HG02763 (cell line): Measurements from ENCODE around the gene CHTF18.
"Not testable (repeated sequence)": the region's sequence is repeated elsewhere in the genome, so short reads cannot be mapped to it uniquely, and the experiment has no call there.

ENCODE experiments used
- ATAC-seq: cut with Tn5 transposase; IDR thresholded peaks from one replicate; pipeline ENCODE4 v1.9.1; 2021; ENCODE audit warnings: mild to moderate bottlenecking, moderate library complexity; ENCODE audit not compliant: unreplicated experiment

Gene CHTF18

DNA sequence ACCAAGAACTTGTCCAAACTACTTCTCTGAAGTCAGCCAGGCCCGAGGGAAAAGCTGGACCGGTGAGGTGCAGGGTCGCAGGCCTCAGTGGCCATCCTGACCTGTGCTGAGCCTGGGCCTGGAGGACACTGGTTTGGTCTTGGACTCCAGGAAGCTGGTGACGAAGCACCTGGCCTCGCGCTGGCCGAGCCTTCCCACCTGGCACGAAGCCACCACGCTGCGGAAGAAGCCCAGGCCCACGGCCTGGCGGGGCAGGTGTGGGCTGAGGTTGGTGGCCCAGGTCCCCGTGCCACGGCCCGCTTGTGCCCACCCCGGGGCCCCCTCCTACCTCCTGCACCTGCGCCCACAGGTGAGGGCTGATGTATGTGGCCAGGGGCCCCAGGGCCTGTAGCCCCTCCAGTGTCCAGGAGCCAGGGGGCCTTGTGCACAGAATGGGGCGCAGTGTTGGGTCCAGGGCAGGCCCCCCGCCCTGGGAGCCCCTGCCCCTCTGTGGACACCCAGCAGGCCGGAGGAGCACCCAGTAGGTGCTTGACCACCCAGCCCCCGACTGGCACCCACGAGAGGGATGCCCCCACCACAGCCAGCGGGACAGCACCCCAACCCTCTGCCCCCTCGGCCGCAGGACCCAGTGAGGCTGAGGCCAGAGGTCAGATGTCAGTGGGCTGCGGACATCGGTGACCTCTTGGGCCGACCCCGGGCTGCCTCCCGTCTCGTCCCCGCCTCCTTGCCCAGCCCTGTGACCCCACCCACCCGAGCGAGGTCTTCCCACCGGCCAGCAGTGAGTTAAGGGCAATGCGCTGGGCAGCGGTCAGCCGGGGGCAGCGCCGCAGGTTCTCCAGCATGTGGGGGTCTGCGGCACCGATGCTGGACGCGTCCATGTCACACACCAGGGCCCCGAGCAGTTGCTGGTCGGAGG, 14.1 kb upstream of the CHTF18 start:
- no peak for ATAC-seq

GRCh38 chr16:775236-775796, 13.1 kb upstream of the CHTF18 start:
- ATAC-seq: no peak

DNA sequence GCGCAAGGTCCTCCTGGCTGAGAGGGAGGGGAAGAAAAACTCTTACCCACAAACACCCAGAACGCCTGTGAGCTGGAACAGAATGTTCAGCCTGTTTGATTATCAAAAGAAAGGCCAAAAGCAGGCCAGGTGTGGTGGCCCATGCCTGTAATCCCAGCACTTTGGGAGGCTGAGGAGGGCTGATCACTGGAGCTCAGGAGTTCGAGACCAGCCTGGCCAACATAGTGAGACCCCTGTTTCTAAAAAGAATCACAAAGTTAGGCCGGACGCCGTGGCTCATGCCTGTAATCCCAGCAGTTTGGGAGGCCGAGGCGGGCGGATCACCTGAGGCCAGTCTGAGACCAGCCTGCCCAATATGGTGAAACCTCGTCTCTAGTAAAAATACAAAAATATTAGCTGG, 12.1 kb upstream of the CHTF18 start:
- not testable (repeated sequence) for ATAC-seq

DNA sequence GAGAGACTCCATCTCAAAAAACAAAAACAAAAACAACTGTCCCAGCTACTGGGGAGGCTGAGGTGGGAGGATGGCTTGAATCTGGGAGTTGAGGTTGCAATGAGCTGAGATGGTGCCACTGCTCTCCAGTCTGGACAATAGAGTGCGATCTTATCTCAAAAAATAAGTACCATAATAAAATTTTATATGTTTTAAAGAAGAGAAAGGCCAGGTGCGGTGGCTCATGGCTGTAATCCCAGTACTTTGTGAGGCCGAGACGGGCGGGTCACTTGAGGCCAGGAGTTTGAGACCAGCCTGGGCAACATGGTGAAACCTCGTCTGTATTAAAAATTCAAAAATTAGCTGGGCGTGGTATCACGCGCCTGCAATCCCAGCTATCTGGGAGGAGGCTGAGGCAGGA, 11.6 kb upstream of the CHTF18 start:
- ATAC-seq: no peak

DNA sequence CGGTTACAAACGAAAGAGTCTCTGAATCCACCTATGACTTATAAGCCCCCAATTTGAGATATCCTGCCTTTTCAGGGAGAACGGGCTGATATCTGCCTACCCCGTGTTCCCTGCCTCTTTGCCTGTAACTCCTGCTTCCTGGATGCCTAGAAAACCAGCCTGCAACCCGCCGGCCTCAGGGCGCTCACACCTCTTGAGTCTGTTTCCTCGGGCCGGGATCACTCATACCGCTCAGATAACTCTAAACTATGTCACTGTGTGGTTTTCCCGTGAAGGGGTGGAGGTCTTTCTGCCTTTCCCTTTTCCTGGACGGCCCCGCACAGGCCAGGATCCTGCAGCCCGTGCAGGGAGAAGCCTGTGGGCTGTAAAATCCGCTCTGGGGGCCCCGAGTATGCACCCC, 10.6 kb upstream of the CHTF18 start:
- no peak for ATAC-seq

GRCh38 chr16:778447-778846, 10.0 kb upstream of the CHTF18 start:
- no peak for ATAC-seq

GRCh38 chr16:778909-779527, 9.4 kb upstream of the CHTF18 start:
- ATAC-seq: no peak

DNA sequence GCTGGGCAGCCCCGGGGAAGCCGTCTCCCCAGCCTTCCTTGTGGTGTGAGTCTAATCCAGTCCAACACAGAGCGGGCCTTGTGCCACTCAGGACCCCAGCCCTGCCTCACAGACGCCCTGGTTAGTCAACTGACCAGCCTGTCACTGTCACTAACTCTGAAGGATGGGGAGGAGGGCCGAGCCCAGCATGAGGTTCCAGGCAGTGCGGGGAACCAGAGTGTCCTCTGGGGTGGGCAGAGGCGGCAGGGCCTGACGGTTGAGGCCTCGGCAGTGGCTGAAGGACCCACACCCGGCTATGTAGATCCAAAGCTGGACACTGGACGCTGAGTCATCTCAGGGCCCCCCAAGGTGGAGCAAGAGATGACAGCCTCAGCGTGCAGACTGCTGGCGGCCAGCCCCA, 8.9 kb upstream of the CHTF18 start:
- no peak for ATAC-seq

DNA sequence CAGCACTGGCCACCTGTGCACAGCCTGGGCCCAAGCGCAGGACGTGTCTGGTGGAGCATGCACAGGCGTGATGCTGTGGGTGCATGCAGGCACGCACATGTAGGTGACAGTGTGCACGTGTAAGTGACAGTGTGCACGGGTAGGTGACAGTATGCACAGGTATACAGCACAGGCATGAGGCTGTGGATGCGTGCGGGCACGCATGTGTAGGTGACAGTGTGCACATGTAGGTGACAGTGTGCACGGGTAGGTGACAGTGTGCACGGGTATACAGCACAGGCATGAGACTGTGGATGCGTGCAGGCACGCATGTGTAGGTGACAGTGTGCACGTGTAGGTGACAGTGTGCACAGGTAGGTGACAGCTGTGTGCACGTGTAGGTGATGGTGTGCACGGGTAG, 8.1 kb upstream of the CHTF18 start:
- ATAC-seq: no peak

GRCh38 chr16:781346-782010, 6.9 kb upstream of the CHTF18 start:
- no peak for ATAC-seq

DNA sequence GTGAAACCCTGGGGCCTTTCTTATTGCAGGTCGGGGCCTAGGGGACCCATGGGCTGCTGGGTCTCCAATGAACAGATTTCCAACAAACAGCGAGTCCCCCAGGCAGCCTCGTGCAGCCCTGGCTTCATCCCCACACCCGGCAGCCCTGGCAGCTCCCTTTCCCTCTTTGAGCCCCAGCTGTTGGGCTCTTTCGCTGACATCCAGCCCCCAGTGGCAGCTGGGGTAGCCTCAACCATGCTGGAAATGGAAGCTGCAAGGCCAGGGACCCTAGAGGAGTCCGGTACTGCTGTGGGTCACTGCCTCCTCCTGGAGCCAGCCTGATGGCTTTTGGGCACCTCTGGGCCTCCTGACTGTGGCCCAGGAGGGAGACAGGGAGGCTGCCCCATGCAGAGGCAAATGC, 6.2 kb upstream of the CHTF18 start:
- no peak for ATAC-seq

- no peak for ATAC-seq
Measured at GRCh38 chr16:782766-783403, 5.5 kb upstream of the CHTF18 start.

DNA sequence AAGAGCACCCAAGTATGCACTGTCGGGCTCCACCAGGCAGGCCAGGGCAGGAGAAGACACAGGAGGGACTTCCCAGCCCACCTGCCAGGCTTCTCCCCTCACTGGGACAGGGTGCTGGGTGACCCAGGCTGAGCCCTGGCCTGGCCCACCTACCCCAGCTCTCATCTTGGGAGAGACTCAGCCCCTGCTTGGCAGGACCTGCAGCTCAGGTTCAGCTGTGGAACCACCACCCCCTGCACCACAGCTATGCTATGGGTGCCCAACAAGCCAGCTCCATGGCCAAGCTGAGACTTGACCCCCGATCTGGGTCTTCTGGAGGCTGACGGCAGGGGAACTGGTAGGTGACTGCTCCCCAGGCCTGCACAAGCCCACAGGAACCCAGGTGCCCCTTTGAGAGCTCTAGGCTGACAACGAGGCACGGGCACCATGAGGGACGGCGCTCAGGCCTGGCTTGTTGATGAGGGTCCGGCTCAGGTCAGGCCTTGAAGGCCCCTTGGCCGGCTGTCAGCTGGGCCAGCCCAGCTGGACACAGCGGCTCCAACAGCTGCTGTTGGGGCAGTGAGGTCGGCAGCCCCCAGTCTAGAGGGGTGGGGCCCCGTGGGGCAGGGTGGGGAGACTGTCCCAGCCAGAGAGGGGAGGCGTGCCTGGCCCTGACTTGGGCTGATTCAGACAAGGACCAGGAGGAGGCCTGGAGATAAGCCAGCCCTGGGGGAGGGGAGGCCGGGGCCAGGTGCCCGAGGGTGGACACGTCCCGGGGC, 4.8 kb upstream of the CHTF18 start:
- ATAC-seq: no peak

DNA sequence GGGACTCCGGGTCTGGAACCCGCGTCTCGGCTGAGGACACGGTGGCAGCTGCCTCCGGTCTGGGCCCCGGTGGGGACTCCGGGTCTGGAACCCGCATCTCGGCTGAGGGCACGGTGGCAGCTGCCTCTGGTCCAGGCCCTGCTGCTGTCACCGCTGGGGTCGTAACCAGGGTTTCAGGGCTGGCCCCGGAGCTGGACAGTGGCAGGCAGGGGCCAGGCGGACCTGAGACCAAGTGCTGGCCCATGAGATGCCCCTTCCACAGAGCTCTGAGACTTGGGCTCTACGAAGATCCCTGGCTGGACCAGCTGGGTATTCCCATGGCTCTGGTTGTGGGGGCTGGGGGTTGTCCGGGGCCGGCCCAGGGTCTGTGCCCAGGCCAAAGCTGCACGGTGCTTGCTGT, 4.0 kb upstream of the CHTF18 start:
- ATAC-seq: no peak

- ATAC-seq: no peak
Measured at GRCh38 chr16:785563-786535, 2.6 kb upstream of the CHTF18 start.

- no peak for ATAC-seq
Measured at GRCh38 chr16:787321-787966, 976 bp upstream of the CHTF18 start.

GRCh38 chr16:787978-788398, 432 bp upstream of the CHTF18 start, which contains the start of gene RPUSD1:
Gene RPUSD1, minus strand, starts transcription at chr16:788381. Its CDS starts 644 bp downstream, at chr16:787737.
- ATAC-seq: no peak

DNA sequence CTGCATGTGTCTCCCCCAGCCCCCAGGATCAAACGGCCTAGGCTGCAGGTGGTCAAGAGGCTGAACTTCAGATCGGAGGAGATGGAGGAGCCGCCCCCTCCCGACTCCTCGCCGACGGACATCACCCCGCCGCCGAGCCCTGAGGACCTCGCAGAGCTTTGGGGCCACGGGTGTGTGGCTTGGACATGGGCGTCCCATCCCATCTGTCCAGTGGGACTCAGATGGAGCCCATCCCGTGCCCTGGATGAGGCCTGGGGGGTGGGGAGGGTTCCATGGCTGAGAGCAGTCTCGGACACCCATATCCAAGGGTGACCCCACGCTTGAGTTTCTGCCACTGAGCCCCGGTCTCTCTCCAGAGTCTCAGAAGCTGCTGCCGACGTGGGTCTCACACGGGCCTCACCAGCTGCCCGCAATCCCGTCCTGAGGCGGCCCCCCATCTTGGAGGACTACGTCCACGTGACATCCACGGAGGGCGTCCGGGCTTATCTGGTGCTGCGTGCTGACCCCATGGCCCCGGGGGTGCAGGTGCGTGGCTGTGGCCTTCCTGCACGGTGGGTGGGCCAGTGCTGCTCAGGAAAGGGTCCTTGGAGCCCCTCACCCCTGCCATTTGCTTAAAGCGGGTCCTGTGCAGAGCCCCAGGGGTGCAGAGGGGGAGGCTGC, 901 bp downstream of the CHTF18 start:
- no peak for ATAC-seq
